ENCODE results near the gene PPFIA3. TPM values are rescaled to one million over a fixed set of nuclear protein-coding genes. Genes with fewer than 3 reads are reported as not detected.

The PPFIA3 gene
- total and polyA plus RNA-seq, 2 experiments from 2014 or later: 25.4 to 29.7 TPM

DNA sequence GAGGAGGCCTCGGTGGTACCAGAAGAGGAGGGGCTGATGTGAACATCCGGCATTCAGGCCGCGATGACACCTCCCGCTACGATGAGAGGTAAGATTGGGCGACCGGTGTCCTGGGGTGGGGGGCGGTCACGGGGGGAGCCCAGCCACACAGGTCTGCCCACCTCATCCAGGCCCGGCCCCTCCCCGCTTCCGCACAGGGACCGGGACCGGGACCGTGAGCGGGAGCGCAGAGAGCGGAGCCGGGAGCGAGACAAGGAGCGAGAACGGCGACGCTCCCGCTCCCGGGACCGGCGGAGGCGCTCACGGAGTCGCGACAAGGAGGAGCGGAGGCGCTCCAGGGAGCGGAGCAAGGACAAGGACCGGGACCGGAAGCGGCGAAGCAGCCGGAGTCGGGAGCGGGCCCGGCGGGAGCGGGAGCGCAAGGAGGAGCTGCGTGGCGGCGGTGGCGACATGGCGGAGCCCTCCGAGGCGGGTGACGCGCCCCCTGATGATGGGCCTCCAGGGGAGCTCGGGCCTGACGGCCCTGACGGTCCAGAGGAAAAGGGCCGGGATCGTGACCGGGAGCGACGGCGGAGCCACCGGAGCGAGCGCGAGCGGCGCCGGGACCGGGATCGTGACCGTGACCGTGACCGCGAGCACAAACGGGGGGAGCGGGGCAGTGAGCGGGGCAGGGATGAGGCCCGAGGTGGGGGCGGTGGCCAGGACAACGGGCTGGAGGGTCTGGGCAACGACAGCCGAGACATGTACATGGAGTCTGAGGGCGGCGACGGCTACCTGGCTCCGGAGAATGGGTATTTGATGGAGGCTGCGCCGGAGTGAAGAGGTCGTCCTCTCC is 11.5 kb upstream of the PPFIA3 start (continued):
- TF ChIP-seq EZH2 (IDR thresholded peaks at IDR 0.05; ENCODE audit: low read depth, unreplicated experiment) (no peak), EZH2phosphoT487 (IDR thresholded peaks at IDR 0.05; ENCODE audit: unreplicated experiment) (no peak), ZNF331 (CRISPR knock-in tag; IDR thresholded peaks at IDR 0.05; ENCODE audit: low read depth) (no peak)

DNA sequence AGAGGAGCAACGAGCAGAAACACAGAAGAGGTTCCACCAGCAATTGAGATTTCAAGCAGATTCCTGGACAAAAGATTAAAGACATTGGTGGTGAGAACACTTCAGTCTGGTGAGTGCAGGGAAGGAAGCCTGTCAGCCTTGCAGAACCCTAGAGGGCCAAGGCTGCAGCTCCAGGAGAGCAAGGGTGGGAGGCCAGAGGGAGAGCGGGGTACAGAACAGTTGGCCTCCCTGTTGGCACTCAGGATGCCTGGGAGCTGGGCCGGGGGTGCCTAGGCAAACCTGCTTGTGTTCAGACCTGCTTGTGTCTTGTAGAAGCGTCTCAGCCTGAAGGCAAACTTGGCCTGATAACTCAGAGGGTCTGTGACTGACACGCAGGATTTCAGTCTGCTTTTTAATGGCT is 10.3 kb upstream of the PPFIA3 start:
- TF ChIP-seq, protein P1, sequence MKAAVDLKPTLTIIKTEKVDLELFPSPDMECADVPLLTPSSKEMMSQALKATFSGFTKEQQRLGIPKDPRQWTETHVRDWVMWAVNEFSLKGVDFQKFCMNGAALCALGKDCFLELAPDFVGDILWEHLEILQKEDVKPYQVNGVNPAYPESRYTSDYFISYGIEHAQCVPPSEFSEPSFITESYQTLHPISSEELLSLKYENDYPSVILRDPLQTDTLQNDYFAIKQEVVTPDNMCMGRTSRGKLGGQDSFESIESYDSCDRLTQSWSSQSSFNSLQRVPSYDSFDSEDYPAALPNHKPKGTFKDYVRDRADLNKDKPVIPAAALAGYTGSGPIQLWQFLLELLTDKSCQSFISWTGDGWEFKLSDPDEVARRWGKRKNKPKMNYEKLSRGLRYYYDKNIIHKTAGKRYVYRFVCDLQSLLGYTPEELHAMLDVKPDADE (IDR thresholded peaks at IDR 0.05): no peak
- TF ChIP-seq NANOG (IDR thresholded peaks at IDR 0.05; ENCODE audit: borderline replicate concordance) (no peak), EZH2phosphoT487 (IDR thresholded peaks at IDR 0.05; ENCODE audit: unreplicated experiment) (no peak), EZH2 (IDR thresholded peaks at IDR 0.05; ENCODE audit: low read depth, unreplicated experiment) (no peak), STAT1 (IDR thresholded peaks at IDR 0.05; ENCODE audit: unreplicated experiment) (no peak), ZNF114 (CRISPR knock-in tag; IDR thresholded peaks at IDR 0.05) (no peak)
- TF ChIP-seq, protein P2, sequence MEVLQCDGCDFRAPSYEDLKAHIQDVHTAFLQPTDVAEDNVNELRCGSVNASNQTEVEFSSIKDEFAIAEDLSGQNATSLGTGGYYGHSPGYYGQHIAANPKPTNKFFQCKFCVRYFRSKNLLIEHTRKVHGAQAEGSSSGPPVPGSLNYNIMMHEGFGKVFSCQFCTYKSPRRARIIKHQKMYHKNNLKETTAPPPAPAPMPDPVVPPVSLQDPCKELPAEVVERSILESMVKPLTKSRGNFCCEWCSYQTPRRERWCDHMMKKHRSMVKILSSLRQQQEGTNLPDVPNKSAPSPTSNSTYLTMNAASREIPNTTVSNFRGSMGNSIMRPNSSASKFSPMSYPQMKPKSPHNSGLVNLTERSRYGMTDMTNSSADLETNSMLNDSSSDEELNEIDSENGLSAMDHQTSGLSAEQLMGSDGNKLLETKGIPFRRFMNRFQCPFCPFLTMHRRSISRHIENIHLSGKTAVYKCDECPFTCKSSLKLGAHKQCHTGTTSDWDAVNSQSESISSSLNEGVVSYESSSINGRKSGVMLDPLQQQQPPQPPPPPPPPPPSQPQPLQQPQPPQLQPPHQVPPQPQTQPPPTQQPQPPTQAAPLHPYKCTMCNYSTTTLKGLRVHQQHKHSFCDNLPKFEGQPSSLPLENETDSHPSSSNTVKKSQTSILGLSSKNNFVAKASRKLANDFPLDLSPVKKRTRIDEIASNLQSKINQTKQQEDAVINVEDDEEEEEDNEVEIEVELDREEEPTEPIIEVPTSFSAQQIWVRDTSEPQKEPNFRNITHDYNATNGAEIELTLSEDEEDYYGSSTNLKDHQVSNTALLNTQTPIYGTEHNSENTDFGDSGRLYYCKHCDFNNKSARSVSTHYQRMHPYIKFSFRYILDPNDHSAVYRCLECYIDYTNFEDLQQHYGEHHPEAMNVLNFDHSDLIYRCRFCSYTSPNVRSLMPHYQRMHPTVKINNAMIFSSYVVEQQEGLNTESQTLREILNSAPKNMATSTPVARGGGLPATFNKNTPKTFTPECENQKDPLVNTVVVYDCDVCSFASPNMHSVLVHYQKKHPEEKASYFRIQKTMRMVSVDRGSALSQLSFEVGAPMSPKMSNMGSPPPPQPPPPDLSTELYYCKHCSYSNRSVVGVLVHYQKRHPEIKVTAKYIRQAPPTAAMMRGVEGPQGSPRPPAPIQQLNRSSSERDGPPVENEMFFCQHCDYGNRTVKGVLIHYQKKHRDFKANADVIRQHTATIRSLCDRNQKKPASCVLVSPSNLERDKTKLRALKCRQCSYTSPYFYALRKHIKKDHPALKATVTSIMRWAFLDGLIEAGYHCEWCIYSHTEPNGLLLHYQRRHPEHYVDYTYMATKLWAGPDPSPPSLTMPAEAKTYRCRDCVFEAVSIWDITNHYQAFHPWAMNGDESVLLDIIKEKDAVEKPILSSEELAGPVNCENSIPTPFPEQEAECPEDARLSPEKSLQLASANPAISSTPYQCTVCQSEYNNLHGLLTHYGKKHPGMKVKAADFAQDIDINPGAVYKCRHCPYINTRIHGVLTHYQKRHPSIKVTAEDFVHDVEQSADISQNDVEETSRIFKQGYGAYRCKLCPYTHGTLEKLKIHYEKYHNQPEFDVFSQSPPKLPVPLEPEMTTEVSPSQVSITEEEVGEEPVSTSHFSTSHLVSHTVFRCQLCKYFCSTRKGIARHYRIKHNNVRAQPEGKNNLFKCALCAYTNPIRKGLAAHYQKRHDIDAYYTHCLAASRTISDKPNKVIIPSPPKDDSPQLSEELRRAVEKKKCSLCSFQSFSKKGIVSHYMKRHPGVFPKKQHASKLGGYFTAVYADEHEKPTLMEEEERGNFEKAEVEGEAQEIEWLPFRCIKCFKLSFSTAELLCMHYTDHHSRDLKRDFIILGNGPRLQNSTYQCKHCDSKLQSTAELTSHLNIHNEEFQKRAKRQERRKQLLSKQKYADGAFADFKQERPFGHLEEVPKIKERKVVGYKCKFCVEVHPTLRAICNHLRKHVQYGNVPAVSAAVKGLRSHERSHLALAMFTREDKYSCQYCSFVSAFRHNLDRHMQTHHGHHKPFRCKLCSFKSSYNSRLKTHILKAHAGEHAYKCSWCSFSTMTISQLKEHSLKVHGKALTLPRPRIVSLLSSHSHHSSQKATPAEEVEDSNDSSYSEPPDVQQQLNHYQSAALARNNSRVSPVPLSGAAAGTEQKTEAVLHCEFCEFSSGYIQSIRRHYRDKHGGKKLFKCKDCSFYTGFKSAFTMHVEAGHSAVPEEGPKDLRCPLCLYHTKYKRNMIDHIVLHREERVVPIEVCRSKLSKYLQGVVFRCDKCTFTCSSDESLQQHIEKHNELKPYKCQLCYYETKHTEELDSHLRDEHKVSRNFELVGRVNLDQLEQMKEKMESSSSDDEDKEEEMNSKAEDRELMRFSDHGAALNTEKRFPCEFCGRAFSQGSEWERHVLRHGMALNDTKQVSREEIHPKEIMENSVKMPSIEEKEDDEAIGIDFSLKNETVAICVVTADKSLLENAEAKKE (CRISPR knock-in tag; IDR thresholded peaks at IDR 0.05): no peak
- TF ChIP-seq, protein P3, sequence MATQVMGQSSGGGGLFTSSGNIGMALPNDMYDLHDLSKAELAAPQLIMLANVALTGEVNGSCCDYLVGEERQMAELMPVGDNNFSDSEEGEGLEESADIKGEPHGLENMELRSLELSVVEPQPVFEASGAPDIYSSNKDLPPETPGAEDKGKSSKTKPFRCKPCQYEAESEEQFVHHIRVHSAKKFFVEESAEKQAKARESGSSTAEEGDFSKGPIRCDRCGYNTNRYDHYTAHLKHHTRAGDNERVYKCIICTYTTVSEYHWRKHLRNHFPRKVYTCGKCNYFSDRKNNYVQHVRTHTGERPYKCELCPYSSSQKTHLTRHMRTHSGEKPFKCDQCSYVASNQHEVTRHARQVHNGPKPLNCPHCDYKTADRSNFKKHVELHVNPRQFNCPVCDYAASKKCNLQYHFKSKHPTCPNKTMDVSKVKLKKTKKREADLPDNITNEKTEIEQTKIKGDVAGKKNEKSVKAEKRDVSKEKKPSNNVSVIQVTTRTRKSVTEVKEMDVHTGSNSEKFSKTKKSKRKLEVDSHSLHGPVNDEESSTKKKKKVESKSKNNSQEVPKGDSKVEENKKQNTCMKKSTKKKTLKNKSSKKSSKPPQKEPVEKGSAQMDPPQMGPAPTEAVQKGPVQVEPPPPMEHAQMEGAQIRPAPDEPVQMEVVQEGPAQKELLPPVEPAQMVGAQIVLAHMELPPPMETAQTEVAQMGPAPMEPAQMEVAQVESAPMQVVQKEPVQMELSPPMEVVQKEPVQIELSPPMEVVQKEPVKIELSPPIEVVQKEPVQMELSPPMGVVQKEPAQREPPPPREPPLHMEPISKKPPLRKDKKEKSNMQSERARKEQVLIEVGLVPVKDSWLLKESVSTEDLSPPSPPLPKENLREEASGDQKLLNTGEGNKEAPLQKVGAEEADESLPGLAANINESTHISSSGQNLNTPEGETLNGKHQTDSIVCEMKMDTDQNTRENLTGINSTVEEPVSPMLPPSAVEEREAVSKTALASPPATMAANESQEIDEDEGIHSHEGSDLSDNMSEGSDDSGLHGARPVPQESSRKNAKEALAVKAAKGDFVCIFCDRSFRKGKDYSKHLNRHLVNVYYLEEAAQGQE (IDR thresholded peaks at IDR 0.05; ENCODE audit: unreplicated experiment): no peak
- H3K4me3 ChIP-seq: no peak overlapping the region

More for the DNA sequence above, 10.3 kb upstream of the PPFIA3 start:
- 0 out of 2 replicates have a peak, but pooled peaks cover 10% of the 10 kb centered on the region for H3K36me3 ChIP-seq (ENCODE audit: insufficient read depth)
- no peak overlapping the region for H3K4me2 ChIP-seq
- no peaks in the 10 kb centered on the region for H3K9me2 ChIP-seq (ENCODE audit: insufficient read depth)
- Mint-ChIP-seq H3K36me3 (ENCODE audit: low read depth) (peaks cover 52% of the 10 kb centered on the region), H3K27me3 (ENCODE audit: insufficient read depth, low read depth, poor library complexity) (peaks cover 21% of the 10 kb centered on the region), H3K9me3 (no peaks in the 10 kb centered on the region; the same call in 1 of the 3 replicates), H3K27ac (peak overlapping the region; percentile 85; the same call in 1 of the 2 replicates), H3K4me3 (no peak overlapping the region), H3K4me1 (peaks cover 21% of the 10 kb centered on the region)
- DNase-seq (ENCODE audit: low spot score) (no peak), ATAC-seq (no peak)
- no peak overlapping the region for H2AFZ ChIP-seq
- peaks cover 36% of the 10 kb centered on the region for H3F3A ChIP-seq (replicated peaks; ENCODE audit: low read depth)
- H4K20me1 ChIP-seq (replicated peaks; ENCODE audit: insufficient read depth): peaks cover 30% of the 10 kb centered on the region; the same call in 1 of the 2 replicates
- no peaks in the 10 kb centered on the region for H3K79me2 ChIP-seq (replicated peaks; ENCODE audit: insufficient read depth)
- H3K27me3 ChIP-seq (ENCODE audit: insufficient read depth): no peaks in the 10 kb centered on the region
- H3K27ac ChIP-seq (ENCODE audit: low read depth): no peak overlapping the region
- no peaks in the 10 kb centered on the region; the same call in 1 of the 2 replicates for H3K4me1 ChIP-seq (ENCODE audit: insufficient read depth)
